H1 (cell line): ENCODE data around the gene GJC2. TPM values are rescaled to one million over a fixed set of nuclear protein-coding genes. Genes with fewer than 3 reads are reported as not detected.

Source experiments
- CTCF ChIA-PET: fragments of 300-600 bp; sonication (Branson Sonifier 250); formaldehyde crosslinking; loops from one replicate; lab custom pipeline; 2021; ENCODE audit not compliant: partially characterized antibody; lab: Charles Lee
- POLR2A ChIA-PET: fragments of 300-600 bp; sonication (Branson Sonifier 250); formaldehyde crosslinking; loops from one replicate; lab custom pipeline; 2021; ENCODE audit warnings: inconsistent platforms; ENCODE audit not compliant: partially characterized antibody; lab: Charles Lee
- DNase-seq, 2 experiments: peaks; one replicate each; pipeline versions ENCODE4 v3.0.0 to v3.0.0-alpha.2; 2010 to 2022; ENCODE audit warnings: low spot score in 2 of 2, low read depth in 1 of 2, mixed read lengths in 1 of 2
- FAIRE-seq: peaks from 2 replicates; lab custom pipeline; 2011; peaks lifted over from hg19 to GRCh38; lab: Jason Lieb, UNC
- H2AFZ ChIP-seq: 2 replicates; pipeline ENCODE4 v1.8.1; 2012; ENCODE audit warnings: low read length, inconsistent platforms
- H2AK5ac ChIP-seq: 2 replicates; pipeline ENCODE4 v1.6.1; 2013; ENCODE audit warnings: low read depth, low read length
- H2BK120ac ChIP-seq: replicated peaks from 2 replicates; pipeline ENCODE3; 2013; ENCODE audit warnings: low read depth, low read length, inconsistent platforms
- H2BK12ac ChIP-seq: 2 replicates; pipeline ENCODE4 v1.6.1; 2013; ENCODE audit warnings: low read depth, low read length
- H2BK15ac ChIP-seq: 2 replicates; pipeline ENCODE4 v1.6.1; 2013; ENCODE audit warnings: low read length
- H2BK20ac ChIP-seq: 2 replicates; pipeline ENCODE4 v1.6.1; 2013; ENCODE audit warnings: low read length
- H2BK5ac ChIP-seq: 2 replicates; pipeline ENCODE4 v1.6.1; 2013; ENCODE audit warnings: low read depth, low read length
- H3K14ac ChIP-seq: 2 replicates; pipeline ENCODE4 v1.6.1; 2013; ENCODE audit warnings: inconsistent platforms; ENCODE audit not compliant: insufficient read length
- H3K18ac ChIP-seq: 2 replicates; pipeline ENCODE4 v1.6.1; 2013; ENCODE audit warnings: low read length; ENCODE audit errors: extremely low read depth
- H3K23ac ChIP-seq: 2 replicates; pipeline ENCODE4 v1.6.1; 2013; ENCODE audit warnings: inconsistent platforms; ENCODE audit not compliant: insufficient read length
- H3K23me2 ChIP-seq: 2 replicates; pipeline ENCODE4 v1.6.1; 2013; ENCODE audit warnings: low read depth, low read length
- H3K27ac ChIP-seq: 2 replicates; pipeline ENCODE4 v1.6.1; 2011; ENCODE audit warnings: low read depth, low read length, inconsistent platforms
- H3K27me3 ChIP-seq, 4 experiments: replicated peaks in 1 of 4; 1 replicate in 1 of 4; 2 replicates in 3 of 4; pipeline versions ENCODE4 v1.6.1 to v1.8.1; 2011 to 2013; ENCODE audit warnings: low read length in 3 of 4, mild to moderate bottlenecking in 3 of 4, inconsistent platforms in 2 of 4, mixed read lengths in 2 of 4, moderate library complexity in 1 of 4; ENCODE audit not compliant: control insufficient read depth in 3 of 4, insufficient read depth in 3 of 4; ENCODE audit errors: extremely low read depth in 1 of 4
- H3K36me3 ChIP-seq, 4 experiments: 2 replicates each; pipeline versions ENCODE4 v1.6.1 to v1.8.1; 2011 to 2013; ENCODE audit warnings: mild to moderate bottlenecking in 4 of 4, low read length in 3 of 4, moderate library complexity in 2 of 4, control low read depth in 1 of 4, inconsistent platforms in 1 of 4; ENCODE audit not compliant: insufficient read depth in 4 of 4, control insufficient read depth in 2 of 4
- H3K4ac ChIP-seq: replicated peaks from 2 replicates; pipeline ENCODE3; 2013; ENCODE audit warnings: low read length, low read depth, mixed read lengths, inconsistent platforms; ENCODE audit not compliant: insufficient read length
- H3K4me1 ChIP-seq, 4 experiments: replicated peaks in 1 of 4; 1 replicate in 1 of 4; 2 replicates in 3 of 4; pipeline versions ENCODE4 v1.6.1 to v1.8.1; 2011 to 2013; ENCODE audit warnings: low read length in 3 of 4, inconsistent platforms in 2 of 4, mixed read lengths in 1 of 4; ENCODE audit not compliant: insufficient read depth in 4 of 4, control insufficient read depth in 3 of 4
- H3K4me2 ChIP-seq, 2 experiments: 2 replicates each; pipeline versions ENCODE4 v1.6.1 to v1.8.1; 2011 to 2013; ENCODE audit warnings: low read depth in 2 of 2, low read length in 2 of 2, control low read depth in 1 of 2, inconsistent platforms in 1 of 2, mild to moderate bottlenecking in 1 of 2; ENCODE audit not compliant: insufficient read depth in 1 of 2
- H3K4me3 ChIP-seq, 4 experiments: fragments of 200-600, 300-600 bp in 1 of 4; sonication (generic), shearing (Covaris generic), sonication (Bioruptor Twin) in 1 of 4; 2 replicates each; pipeline versions ENCODE4 v1.5.1 to v1.8.1; 2011 to 2016; ENCODE audit warnings: low read length in 4 of 4, low read depth in 3 of 4, control low read depth in 2 of 4, inconsistent platforms in 2 of 4, mild to moderate bottlenecking in 2 of 4, mixed read lengths in 1 of 4, moderate library complexity in 1 of 4; ENCODE audit not compliant: insufficient read depth in 2 of 4; ENCODE audit errors: extremely low read depth in 1 of 4
- H3K56ac ChIP-seq: replicated peaks from 2 replicates; pipeline ENCODE3; 2013; ENCODE audit warnings: low read depth, mild to moderate bottlenecking, mixed read lengths, low read length, inconsistent platforms; ENCODE audit not compliant: insufficient read length
- H3K79me1 ChIP-seq: 2 replicates; pipeline ENCODE4 v1.6.1; 2013; ENCODE audit warnings: low read depth, low read length, control low read depth
- H3K79me2 ChIP-seq, 2 experiments: 2 replicates each; pipeline versions ENCODE4 v1.6.1 to v1.8.1; 2012 to 2013; ENCODE audit warnings: low read length in 2 of 2, mild to moderate bottlenecking in 2 of 2, inconsistent platforms in 1 of 2; ENCODE audit not compliant: insufficient read depth in 2 of 2, control insufficient read depth in 1 of 2
- H3K9ac ChIP-seq, 4 experiments: replicated peaks in 1 of 4; 1 replicate in 1 of 4; 2 replicates in 3 of 4; pipeline versions ENCODE4 v1.6.1 to v1.8.1; 2011 to 2013; ENCODE audit warnings: low read depth in 3 of 4, low read length in 3 of 4, control low read depth in 2 of 4, mild to moderate bottlenecking in 2 of 4, moderate library complexity in 2 of 4, inconsistent platforms in 1 of 4; ENCODE audit errors: extremely low read depth in 1 of 4
- H3K9me3 ChIP-seq, 2 experiments: 2 replicates each; pipeline versions ENCODE4 v1.6.1 to v1.8.1; 2012 to 2013; ENCODE audit warnings: mild to moderate bottlenecking in 2 of 2, moderate library complexity in 2 of 2, control low read depth in 1 of 2, inconsistent platforms in 1 of 2, low read depth in 1 of 2, low read length in 1 of 2, mixed read lengths in 1 of 2; ENCODE audit not compliant: insufficient read depth in 2 of 2
- H4K20me1 ChIP-seq, 2 experiments: replicated peaks in 1 of 2; 2 replicates each; pipeline versions ENCODE3 to v1.8.1; 2011 to 2013; ENCODE audit warnings: inconsistent platforms in 2 of 2, low read length in 2 of 2, mild to moderate bottlenecking in 1 of 2; ENCODE audit not compliant: insufficient read depth in 2 of 2, control insufficient read depth in 1 of 2
- H4K5ac ChIP-seq: 2 replicates; pipeline ENCODE4 v1.6.1; 2013; ENCODE audit warnings: low read length, low read depth, mixed read lengths, inconsistent platforms; ENCODE audit not compliant: insufficient read length
- H4K8ac ChIP-seq: 2 replicates; pipeline ENCODE4 v1.8.0; 2013; ENCODE audit warnings: mild to moderate bottlenecking, moderate library complexity, low read length, inconsistent platforms; ENCODE audit not compliant: insufficient read depth; ENCODE audit errors: extremely low read depth
- H4K91ac ChIP-seq: replicated peaks from 2 replicates; pipeline ENCODE3; 2013; ENCODE audit warnings: low read length, mixed read lengths, inconsistent platforms; ENCODE audit not compliant: insufficient read length
- BACH1 ChIP-seq: IDR thresholded peaks from 2 replicates; pipeline ENCODE4 v1.6.1; 2012; ENCODE audit warnings: low read length, improper control_type of control experiment
- CEBPB ChIP-seq: IDR thresholded peaks from 2 replicates; pipeline ENCODE4 v1.6.1; 2012; ENCODE audit warnings: low read depth, low read length
- CHD1 ChIP-seq: IDR thresholded peaks from 2 replicates; pipeline ENCODE4 v1.6.1; 2012; ENCODE audit warnings: low read depth, low read length, improper control_type of control experiment
- CREB1 ChIP-seq: IDR thresholded peaks from 2 replicates; pipeline ENCODE4 v1.6.1; 2012; ENCODE audit warnings: inconsistent platforms
- E2F6 ChIP-seq: IDR thresholded peaks from 2 replicates; pipeline ENCODE4 v1.6.1; 2012; ENCODE audit warnings: inconsistent platforms
- FOSL1 ChIP-seq: IDR thresholded peaks from 2 replicates; pipeline ENCODE4 v1.6.1; 2011; ENCODE audit warnings: mild to moderate bottlenecking, low read depth, low read length, moderate library complexity; ENCODE audit not compliant: insufficient read depth
- GABPA ChIP-seq: IDR thresholded peaks from 2 replicates; pipeline ENCODE4 v1.6.1; 2011; ENCODE audit warnings: mild to moderate bottlenecking, low read length, moderate library complexity, borderline replicate concordance; ENCODE audit not compliant: insufficient read depth
- POLR2AphosphoS5 ChIP-seq: IDR thresholded peaks from 2 replicates; pipeline ENCODE4 v1.6.1; 2011; ENCODE audit warnings: low read depth, low read length
- TEAD4 ChIP-seq: IDR thresholded peaks from 2 replicates; pipeline ENCODE4 v1.6.1; 2012; ENCODE audit warnings: low read depth, low read length, inconsistent platforms, mixed read lengths
- YY1 ChIP-seq: IDR thresholded peaks from 2 replicates; pipeline ENCODE4 v1.6.1; 2011; ENCODE audit warnings: low read depth, mild to moderate bottlenecking, low read length
- WGBS, 2 experiments: shearing (Covaris generic) in 1 of 2; methylation state at CpG; one replicate each; pipeline versions ENCODE4 v1.1.6 to v1.1.7; 2013 to 2015; ENCODE audit warnings: low lambda C conversion rate in 2 of 2, mixed read lengths in 2 of 2, inconsistent platforms in 1 of 2, low coverage in 1 of 2, missing lambda C conversion rate in 1 of 2; ENCODE audit not compliant: insufficient replicate concordance in 2 of 2, insufficient coverage in 1 of 2, insufficient read length in 1 of 2; ENCODE audit errors: extremely low coverage in 1 of 2, missing lambda C conversion rate in 1 of 2; 5-methylcytosine and 5-hydroxymethylcytosine counted together
- polyA plus RNA-seq, 7 experiments: library from polyadenylated mRNA; depleted of rRNA in 3 of 7; stranded (reverse) in 5 of 7; unstranded in 2 of 7; fragments of >200 nt in 5 of 7; fragments of 200-250 nt in 2 of 7; gene quantifications; 1 replicate in 5 of 7; 2 replicates in 1 of 7; 4 replicates in 1 of 7; pipeline versions ENCODE4 v1.2.1 to v1.2.3, GENCODE V29; 2011 to 2013; ENCODE audit warnings: missing spikeins in 2 of 7, mixed read lengths in 2 of 7
- total RNA-seq: library from RNA; stranded (reverse); fragmentation: NEBNext Ultra II Directional; extraction: Animal tissue kit (Norgen Biotek cat#: 25700); gene quantifications from 2 replicates; pipeline ENCODE4 v1.2.1, GENCODE V29; 2021
- TF ChIP-seq, protein P1 (sequence below): IDR thresholded peaks from 2 replicates; pipeline ENCODE4 v1.6.1; 2012; ENCODE audit warnings: inconsistent platforms

GJC2 gene
- total and polyA plus RNA-seq, 2 of the 8 experiments (the other 6 are each of a cell fraction or from before 2014, with no cell fraction given) = 0.17 to 0.54 TPM

DNA sequence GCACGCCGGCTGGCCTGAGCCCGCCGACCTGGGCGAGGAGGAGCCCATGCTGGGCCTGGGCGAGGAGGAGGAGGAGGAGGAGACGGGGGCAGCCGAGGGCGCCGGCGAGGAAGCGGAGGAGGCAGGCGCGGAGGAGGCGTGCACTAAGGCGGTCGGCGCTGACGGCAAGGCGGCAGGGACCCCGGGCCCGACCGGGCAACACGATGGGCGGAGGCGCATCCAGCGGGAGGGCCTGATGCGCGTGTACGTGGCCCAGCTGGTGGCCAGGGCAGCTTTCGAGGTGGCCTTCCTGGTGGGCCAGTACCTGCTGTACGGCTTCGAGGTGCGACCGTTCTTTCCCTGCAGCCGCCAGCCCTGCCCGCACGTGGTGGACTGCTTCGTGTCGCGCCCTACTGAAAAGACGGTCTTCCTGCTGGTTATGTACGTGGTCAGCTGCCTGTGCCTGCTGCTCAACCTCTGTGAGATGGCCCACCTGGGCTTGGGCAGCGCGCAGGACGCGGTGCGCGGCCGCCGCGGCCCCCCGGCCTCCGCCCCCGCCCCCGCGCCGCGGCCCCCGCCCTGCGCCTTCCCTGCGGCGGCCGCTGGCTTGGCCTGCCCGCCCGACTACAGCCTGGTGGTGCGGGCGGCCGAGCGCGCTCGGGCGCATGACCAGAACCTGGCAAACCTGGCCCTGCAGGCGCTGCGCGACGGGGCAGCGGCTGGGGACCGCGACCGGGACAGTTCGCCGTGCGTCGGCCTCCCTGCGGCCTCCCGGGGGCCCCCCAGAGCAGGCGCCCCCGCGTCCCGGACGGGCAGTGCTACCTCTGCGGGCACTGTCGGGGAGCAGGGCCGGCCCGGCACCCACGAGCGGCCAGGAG, 8.6 kb downstream of the GJC2 start:
- Histone ChIP-seq H2AFZ (no peak overlapping the region), H2BK20ac (no peak overlapping the region), H4K91ac (peak overlapping the region; percentile 65), H2BK15ac (no peak overlapping the region), H3K36me3 (no peaks in the 10 kb centered on the region), H3K4ac (no peak overlapping the region), H3K14ac (no peak overlapping the region), H3K27me3 (peaks cover 0 to 5% (median 1%) of the 10 kb centered on the region in 4 experiments; a peak in 4 of 7 replicates), H3K27ac (no peak overlapping the region), H4K20me1 (peaks cover 1 to 3% of the 10 kb centered on the region in 2 experiments), H4K5ac (no peak overlapping the region), H3K18ac (no peak overlapping the region), H2BK5ac (no peak overlapping the region), H3K4me3 (no peak overlapping the region), H3K9me3 (no peaks in the 10 kb centered on the region), H4K8ac (peak overlapping the region; percentile 79; the same call in 1 of the 2 replicates), H3K23me2 (no peaks in the 10 kb centered on the region), H3K79me2 (no peaks in the 10 kb centered on the region), H3K4me2 (peak overlapping the region in 1 of 2 experiments; percentile 13; a peak in 1 of 4 replicates), H3K4me1 (peaks cover 0 to 9% (median 6%) of the 10 kb centered on the region in 4 experiments; a peak in 6 of 7 replicates), H2AK5ac (no peak overlapping the region), H3K9ac (no peak overlapping the region), H2BK120ac (no peak overlapping the region), H3K79me1 (0 out of 2 replicates have a peak, but pooled peaks cover 2% of the 10 kb centered on the region), H3K23ac (no peak overlapping the region), H3K56ac (no peak overlapping the region), H2BK12ac (no peak overlapping the region)
- ChIA-PET POLR2A (interaction anchor here (2.3 kb wide), 1 partner anchor 18 kb away, joined by 7 read pairs; the partner anchor contains the start of gene GUK1), CTCF (interaction anchor here (1.2 to 1.3 kb wide), 2 partner anchors 55 to 153 kb away, joined by 3 to 4 read pairs; no protein-coding TSS in a partner anchor)
- DNase-seq (no peak), FAIRE-seq (no peak)
- 90% methylated on average over 57 of the region's 98 CpGs; no CpG with 5 or more reads in 1 of the 2 experiments for WGBS, 2 experiments
- TF ChIP-seq CHD1 (no peak), CEBPB (no peak), E2F6 (peak; percentile 33; the same call in 1 of the 2 replicates), POLR2AphosphoS5 (no peak), YY1 (no peak), CREB1 (no peak), TEAD4 (no peak), FOSL1 (no peak), GABPA (0 out of 2 replicates have a peak, but pooled peaks have one; percentile 21), BACH1 (no peak)
- TF ChIP-seq, protein P1, sequence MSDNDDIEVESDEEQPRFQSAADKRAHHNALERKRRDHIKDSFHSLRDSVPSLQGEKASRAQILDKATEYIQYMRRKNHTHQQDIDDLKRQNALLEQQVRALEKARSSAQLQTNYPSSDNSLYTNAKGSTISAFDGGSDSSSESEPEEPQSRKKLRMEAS = peak; percentile 45; the same call in 1 of the 2 replicates
